SK-N-SH (cell line): ENCODE data around the gene IGDCC3.
A peak's percentile ranks its signal among the peaks of the same experiment; 100 is the strongest.

Experiments
- EP300 ChIP-seq, 2 experiments: IDR thresholded peaks; 2 replicates each; pipeline versions ENCODE4 v1.4.0 to v1.6.1; 2012; ENCODE audit warnings: borderline replicate concordance in 1 of 2, low read depth in 1 of 2, low read length in 1 of 2
- GABPA ChIP-seq: IDR thresholded peaks from 2 replicates; pipeline ENCODE4 v1.4.0; 2012; ENCODE audit warnings: low read depth, mild to moderate bottlenecking
- JUND ChIP-seq: IDR thresholded peaks from 2 replicates; pipeline ENCODE4 v1.4.0; 2012
- MXI1 ChIP-seq: IDR thresholded peaks from 2 replicates; pipeline ENCODE4 v1.6.1; 2012; ENCODE audit warnings: mild to moderate bottlenecking, low read depth, low read length, improper control_type of control experiment
- POLR2AphosphoS5 ChIP-seq: IDR thresholded peaks from 2 replicates; pipeline ENCODE4 v1.6.1; 2012; ENCODE audit warnings: low read depth, low read length
- RAD21 ChIP-seq: IDR thresholded peaks from 2 replicates; pipeline ENCODE4 v1.6.1; 2012; ENCODE audit warnings: mild to moderate bottlenecking, low read length
- REST ChIP-seq: IDR thresholded peaks from 2 replicates; pipeline ENCODE4 v1.6.1; 2012; ENCODE audit warnings: mild to moderate bottlenecking, low read depth, low read length, moderate library complexity
- RFX5 ChIP-seq: IDR thresholded peaks from 2 replicates; pipeline ENCODE4 v1.6.1; 2012; ENCODE audit warnings: mild to moderate bottlenecking, improper control_type of control experiment, low read length
- TCF12 ChIP-seq: IDR thresholded peaks from 2 replicates; pipeline ENCODE4 v1.4.0; 2012
- TF ChIP-seq, protein P1 (sequence below): fragments of 200-600 bp; sonication (generic); IDR thresholded peaks from 2 replicates; pipeline ENCODE4 v1.6.1; 2017; ENCODE audit warnings: antibody characterized with exemption, mild to moderate bottlenecking, moderate library complexity
- TF ChIP-seq, protein P2 (sequence below): IDR thresholded peaks from 2 replicates; pipeline ENCODE4 v1.4.0; 2012; ENCODE audit warnings: low read depth
- TF ChIP-seq, protein P3 (sequence below): IDR thresholded peaks from 2 replicates; pipeline ENCODE4; 2012

DNA sequence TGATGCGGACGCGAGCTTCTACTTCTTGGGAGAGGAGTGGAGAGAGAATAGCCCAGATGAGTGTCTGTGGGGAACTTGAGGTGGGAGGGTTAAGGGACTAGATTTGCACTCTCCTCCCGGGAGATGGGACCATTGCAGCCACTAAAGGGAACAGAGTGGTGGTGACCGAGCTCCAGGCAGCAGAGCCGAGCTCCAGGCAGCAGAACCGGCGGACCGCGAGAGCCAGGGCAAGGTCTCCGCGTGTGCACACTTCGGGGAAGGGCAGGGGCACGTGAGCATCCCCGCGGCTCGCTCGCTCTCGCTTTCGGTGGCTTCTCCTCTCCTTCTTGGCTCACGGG lies 1.1 kb downstream of the IGDCC3 start:
- TF ChIP-seq, protein P1, sequence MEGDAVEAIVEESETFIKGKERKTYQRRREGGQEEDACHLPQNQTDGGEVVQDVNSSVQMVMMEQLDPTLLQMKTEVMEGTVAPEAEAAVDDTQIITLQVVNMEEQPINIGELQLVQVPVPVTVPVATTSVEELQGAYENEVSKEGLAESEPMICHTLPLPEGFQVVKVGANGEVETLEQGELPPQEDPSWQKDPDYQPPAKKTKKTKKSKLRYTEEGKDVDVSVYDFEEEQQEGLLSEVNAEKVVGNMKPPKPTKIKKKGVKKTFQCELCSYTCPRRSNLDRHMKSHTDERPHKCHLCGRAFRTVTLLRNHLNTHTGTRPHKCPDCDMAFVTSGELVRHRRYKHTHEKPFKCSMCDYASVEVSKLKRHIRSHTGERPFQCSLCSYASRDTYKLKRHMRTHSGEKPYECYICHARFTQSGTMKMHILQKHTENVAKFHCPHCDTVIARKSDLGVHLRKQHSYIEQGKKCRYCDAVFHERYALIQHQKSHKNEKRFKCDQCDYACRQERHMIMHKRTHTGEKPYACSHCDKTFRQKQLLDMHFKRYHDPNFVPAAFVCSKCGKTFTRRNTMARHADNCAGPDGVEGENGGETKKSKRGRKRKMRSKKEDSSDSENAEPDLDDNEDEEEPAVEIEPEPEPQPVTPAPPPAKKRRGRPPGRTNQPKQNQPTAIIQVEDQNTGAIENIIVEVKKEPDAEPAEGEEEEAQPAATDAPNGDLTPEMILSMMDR: no peak
- TF ChIP-seq RAD21 (no peak), REST (no peak), TCF12 (no peak), POLR2AphosphoS5 (no peak), GABPA (no peak), RFX5 (no peak), MXI1 (0 out of 2 replicates have a peak, but pooled peaks have one; percentile 17), EP300 (IDR thresholded peaks at IDR 0.05; ENCODE audit: borderline replicate concordance in 1 of 2, low read depth in 1 of 2, low read length in 1 of 2) (no peak), JUND (no peak)
- TF ChIP-seq, protein P2, sequence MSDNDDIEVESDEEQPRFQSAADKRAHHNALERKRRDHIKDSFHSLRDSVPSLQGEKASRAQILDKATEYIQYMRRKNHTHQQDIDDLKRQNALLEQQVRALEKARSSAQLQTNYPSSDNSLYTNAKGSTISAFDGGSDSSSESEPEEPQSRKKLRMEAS: no peak
- TF ChIP-seq, protein P3, sequence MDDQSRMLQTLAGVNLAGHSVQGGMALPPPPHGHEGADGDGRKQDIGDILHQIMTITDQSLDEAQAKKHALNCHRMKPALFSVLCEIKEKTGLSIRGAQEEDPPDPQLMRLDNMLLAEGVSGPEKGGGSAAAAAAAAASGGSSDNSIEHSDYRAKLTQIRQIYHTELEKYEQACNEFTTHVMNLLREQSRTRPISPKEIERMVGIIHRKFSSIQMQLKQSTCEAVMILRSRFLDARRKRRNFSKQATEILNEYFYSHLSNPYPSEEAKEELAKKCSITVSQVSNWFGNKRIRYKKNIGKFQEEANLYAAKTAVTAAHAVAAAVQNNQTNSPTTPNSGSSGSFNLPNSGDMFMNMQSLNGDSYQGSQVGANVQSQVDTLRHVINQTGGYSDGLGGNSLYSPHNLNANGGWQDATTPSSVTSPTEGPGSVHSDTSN: no peak
